Activated CD8-positive, alpha-beta memory T cell treated with anti-CD3 and anti-CD28 coated beads for 36 hours (primary cell): Measurements from ENCODE around the gene ZEB2. TPM values are rescaled to one million over a fixed set of nuclear protein-coding genes. Genes with fewer than 3 reads are reported as not detected.

Experiments used
- CTCF ChIA-PET: fragments of 350-600 bp; sonication (Branson Sonifier 250); formaldehyde crosslinking; loops from one replicate; lab custom pipeline; 2021; ENCODE audit warnings: antibody characterized with exemption; lab: Charles Lee
- POLR2A ChIA-PET: fragments of 350-600 bp; sonication (Branson Sonifier 250); formaldehyde crosslinking; loops from one replicate; lab custom pipeline; 2021; ENCODE audit warnings: antibody characterized with exemption; lab: Charles Lee
- total RNA-seq, 2 experiments: library from RNA; stranded (reverse); gene quantifications; one replicate each; pipeline ENCODE4 v1.2.3, GENCODE V29; 2021

ZEB2 gene
- total RNA-seq, 2 experiments from 2014 or later, result 35.0 to 37.2 TPM

GRCh38 chr2:144533221-144533620, 13.3 kb upstream of the ZEB2 start:
- ChIA-PET CTCF (interaction anchor here (1.4 kb wide), 1 partner anchor 14 kb away, joined by 3 read pairs; the partner anchor contains the start of gene ZEB2), POLR2A (no interaction called here)

DNA sequence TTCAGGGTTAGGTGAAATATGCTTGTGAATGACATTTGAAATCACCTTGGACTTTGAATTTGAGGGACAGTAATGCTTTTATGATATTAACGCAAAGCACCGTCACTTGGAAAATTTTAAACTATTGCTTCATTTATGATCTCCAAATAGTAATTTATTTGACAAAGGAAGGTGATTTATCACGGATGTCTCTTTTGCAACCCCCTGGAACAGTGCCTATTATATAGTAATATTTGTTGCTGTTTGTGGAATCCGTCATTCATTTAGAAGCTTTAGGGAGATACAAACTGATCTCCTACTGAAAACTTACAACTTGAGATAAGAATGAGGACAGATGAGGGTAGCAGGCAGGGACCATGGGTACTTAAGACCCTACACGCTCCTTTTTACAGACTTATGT, 10.7 kb upstream of the ZEB2 start:
- CTCF ChIA-PET, result no interaction called here

GRCh38 chr2:144529841-144530240, 9.9 kb upstream of the ZEB2 start:
- ChIA-PET CTCF (interaction anchor here (0.6 kb wide), 1 partner anchor 60 kb away, joined by 4 read pairs; no protein-coding TSS in a partner anchor), POLR2A (interaction anchor here (0.6 kb wide), 1 partner anchor 457 kb away, joined by 4 read pairs; no protein-coding TSS in a partner anchor)

More for the DNA sequence above, 10.7 kb upstream of the ZEB2 start:
- POLR2A ChIA-PET, result no interaction called here

DNA sequence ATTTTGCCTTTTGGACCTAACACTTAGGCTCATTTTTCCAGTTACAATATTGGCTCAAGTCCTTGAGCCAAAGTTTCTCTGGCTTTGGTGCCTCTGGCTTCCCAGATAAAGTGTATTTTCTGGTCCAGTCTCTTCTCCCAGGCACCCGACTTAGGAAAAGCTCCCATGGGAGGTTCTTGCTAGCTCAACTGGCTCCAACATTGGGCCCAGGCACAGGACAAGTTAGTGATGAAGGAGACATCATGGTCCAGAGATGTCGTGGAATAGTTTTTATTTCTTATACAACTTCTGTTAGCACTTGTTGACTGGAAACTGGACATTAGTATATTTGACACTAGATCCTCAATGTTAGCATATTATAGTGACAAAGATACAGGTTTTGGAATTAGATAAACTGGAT, 8.2 kb upstream of the ZEB2 start:
- POLR2A ChIA-PET, result no interaction called here
- CTCF ChIA-PET, result interaction anchor here (0.7 kb wide), 1 partner anchor 38 kb away, joined by 5 read pairs; no protein-coding TSS in a partner anchor

DNA sequence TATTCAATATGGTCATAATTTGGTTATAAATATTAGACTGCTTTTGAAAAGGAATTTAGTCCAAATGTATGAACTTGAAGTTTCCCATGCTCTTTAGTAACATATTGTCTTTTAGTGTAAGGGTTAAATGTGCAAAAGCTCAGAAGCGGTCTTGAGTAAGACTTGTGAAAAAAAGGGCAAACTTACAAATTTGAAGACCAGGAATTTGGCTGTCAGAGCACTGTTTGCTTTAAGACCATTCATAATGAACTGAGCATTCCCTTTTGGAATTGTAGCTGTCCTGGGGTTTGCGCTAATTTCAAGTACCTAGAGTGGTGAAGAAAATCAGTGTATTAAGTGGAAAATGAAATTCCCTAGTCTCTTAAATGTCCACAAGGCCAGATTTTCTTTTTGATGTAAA, 6.9 kb upstream of the ZEB2 start:
- POLR2A ChIA-PET, result no interaction called here
- CTCF ChIA-PET, result no interaction called here

DNA sequence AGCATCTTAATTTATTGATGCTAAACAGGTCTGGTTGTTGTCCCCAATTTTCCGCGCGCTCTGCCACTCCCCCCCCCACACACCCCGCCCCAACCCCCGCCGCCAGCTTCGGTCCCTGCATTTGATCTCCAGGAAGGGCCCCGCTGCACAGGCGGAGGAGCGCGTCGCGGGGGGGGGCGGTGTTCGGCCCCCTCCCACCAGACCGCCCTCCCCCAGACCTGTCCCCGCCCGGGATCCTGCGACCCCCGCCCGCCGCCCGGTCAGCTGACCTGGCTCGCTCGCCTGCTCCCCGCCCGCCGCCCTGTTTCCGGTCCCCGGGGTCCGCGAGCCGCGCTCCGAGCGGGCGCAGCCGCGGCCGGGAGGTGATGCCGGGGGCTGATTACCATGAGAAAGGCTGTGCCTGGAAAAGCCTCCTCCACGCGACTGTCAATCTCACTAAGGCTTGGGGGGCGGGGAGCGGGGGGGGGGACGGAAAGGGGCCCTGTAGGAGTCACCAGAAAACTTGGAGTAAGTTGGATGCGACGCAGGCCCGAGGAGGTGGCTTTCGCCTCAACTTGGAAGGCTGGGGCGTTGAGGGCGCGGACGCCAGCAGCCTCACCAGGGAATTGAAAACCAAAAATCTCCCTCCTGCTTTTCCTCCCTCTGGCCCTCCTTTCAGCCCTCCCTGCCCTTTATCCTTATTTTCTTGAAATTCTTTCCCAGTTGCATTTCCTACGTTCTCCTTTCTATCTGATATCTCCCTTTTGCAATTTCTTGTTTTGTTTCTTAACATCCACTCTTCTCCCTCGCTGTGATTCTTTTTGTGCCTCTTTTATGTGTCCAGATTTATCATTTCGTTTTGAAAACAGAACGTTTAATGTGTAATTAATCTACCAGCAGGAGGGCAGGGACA, 4.4 kb upstream of the ZEB2 start:
- ChIA-PET CTCF (no interaction called here), POLR2A (interaction anchor here (0.6 to 0.7 kb wide), 2 partner anchors 9 to 93 kb away, joined by 4 read pairs; no protein-coding TSS in a partner anchor)

DNA sequence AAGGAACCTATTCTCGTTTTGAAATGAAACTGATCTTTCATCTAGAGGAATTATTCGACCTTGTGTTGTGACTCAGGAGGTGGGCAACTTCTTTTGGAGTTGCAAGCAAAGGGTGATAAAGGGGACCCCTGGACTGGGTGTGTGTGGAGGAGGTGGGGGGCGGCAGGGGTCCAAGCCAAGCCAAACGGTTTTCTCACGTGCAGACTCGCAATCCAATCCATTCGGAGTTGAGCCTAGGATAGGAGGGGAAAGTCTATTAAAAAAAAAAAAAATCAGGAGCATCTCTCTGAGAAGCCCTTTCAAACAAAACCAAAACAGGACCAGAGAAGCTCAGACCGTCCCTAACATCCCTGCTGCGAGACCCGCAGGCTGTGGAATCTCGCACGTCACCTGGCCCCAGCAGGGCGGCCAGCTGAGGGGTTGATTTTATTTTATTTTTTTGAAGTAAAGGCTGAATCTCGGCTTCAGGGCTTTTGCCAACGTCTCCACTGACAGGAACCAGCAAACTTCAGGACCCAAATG, 3.7 kb upstream of the ZEB2 start:
- POLR2A ChIA-PET, result interaction anchor here (0.6 to 0.7 kb wide), 3 partner anchors 8 to 1056 kb away, joined by 3 to 21 read pairs (median 4); no protein-coding TSS in a partner anchor
- CTCF ChIA-PET, result no interaction called here

DNA sequence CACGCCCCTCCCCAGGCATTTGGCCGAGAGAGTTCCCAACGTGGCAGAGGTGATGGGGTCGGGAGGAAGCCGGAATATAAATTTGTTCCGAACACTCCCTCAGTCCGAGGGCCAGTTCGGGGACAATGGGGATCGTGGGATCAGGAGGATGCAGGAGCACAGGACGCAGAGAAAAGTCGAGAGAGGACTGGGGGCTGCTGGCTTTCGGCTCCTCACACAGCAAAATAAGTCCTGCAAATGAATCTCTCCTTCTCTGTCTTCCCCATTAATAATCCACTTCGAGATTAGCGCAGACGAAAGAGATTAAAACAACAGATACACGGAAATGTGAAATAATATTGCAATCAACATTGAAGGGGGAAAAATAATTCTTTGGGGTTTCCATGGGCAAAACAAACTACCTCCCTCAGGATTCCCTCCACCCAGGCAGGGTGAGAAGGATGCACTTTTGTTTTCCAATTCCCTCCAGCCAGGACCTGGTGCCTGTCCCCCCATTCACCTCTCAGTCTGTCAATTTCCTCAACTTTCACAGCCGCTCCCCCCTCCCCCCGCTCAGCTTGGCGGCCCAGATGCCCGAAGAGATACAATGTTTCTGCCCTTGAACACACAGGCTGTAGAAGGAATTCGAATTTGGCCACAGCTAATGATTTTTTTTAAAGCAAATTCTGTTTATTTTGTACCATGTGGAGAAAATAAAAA, 3.1 kb upstream of the ZEB2 start:
- ChIA-PET POLR2A (interaction anchor here (0.6 kb wide), 2 partner anchors 719 to 1055 kb away, joined by 3 to 21 read pairs; no protein-coding TSS in a partner anchor), CTCF (no interaction called here)

DNA sequence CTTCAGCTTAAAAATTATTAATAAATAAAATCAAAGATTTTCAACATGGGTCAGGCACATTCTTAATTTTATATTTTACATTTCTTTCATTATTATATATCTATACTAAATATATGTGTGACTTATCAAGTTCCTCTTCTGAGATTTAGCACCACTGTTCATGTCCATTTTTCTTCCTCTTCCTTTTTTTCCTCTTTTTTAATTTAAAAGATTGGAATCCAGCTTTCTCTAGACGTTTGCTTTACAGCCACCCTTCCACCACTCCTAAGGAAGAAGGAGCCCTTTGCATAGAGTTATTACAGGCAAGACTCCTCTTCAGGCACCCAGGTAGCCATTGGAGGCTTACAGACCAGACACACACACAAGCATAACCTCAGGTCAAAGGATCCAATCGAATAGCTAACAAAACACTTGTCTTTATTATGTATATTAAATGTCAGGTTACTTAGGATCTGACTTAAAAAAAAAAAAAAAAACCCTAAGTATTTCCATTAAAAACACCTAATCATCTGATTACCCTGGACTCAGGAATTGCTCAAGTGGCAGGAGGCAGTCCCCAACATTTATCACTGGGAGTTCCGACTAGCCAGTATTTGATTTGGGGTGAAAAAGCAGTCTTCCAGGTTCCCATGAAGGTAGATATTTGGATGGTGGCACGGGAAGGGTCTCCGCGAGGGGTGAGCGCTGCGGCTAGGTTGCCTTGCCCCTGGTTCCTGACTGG, 2.4 kb upstream of the ZEB2 start:
- ChIA-PET POLR2A (no interaction called here), CTCF (no interaction called here)

GRCh38 chr2:144521686-144522085, 1.8 kb upstream of the ZEB2 start:
- ChIA-PET POLR2A (no interaction called here), CTCF (no interaction called here)

- POLR2A ChIA-PET, result no interaction called here
- CTCF ChIA-PET, result no interaction called here
Observed at GRCh38 chr2:144520756-144521487, 1.0 kb upstream of the ZEB2 start.

GRCh38 chr2:144519597-144519933, 354 bp downstream of the ZEB2 start:
- ChIA-PET CTCF (interaction anchor here (1.2 to 1.4 kb wide), 2 partner anchors 9 to 13 kb away, joined by 3 read pairs; no protein-coding TSS in a partner anchor), POLR2A (no interaction called here)

GRCh38 chr2:144518748-144519596, 947 bp downstream of the ZEB2 start:
- ChIA-PET CTCF (interaction anchor here (1.2 to 1.4 kb wide), 2 partner anchors 8 to 14 kb away, joined by 3 read pairs; no protein-coding TSS in a partner anchor), POLR2A (no interaction called here)

DNA sequence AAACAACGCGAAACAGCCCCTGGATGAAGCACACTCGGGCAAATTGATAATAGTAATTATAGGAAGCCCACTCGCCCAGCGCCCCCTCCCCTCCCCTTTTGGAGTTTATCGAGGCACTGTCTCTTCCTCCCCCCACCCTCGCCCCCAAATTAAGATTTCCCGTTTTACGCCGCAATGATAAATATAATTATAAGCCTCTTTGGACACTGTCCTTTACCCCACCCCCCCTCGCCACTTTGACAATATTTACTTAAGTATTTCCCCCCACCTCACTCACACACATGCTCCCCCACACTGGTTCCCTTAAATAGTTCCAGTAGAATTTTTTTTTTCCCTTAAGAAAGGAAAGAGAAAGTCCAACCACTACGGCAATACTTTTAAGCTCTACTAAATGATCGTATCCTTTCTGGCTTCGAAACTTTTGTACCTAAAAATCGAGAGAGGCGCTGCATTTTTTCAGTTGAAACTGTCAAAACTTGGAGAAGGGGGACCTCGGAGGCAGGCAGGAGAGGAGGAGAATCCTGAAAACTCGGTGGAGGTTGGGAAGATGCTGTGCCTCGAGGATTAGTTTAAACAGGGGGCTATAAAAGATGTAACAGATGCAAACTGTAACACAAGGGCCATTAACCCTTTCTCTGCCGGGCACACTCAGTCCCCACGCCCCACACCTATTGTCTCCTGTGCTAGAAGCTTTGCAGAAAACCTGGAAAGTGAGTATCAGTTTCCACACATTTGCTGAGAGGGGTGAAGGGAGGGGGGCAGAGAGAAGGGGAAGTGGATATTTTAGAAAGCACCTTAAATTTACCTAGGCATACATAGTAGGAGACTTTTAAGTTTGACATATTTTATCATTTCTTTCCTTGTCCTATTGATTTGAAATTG, 1.8 kb downstream of the ZEB2 start:
- ChIA-PET CTCF (interaction anchor here (1.4 kb wide), 1 partner anchor 14 kb away, joined by 3 read pairs; no protein-coding TSS in a partner anchor), POLR2A (interaction anchor here (0.6 kb wide), 1 partner anchor 603 kb away, joined by 4 read pairs; no protein-coding TSS in a partner anchor)

- CTCF ChIA-PET, result no interaction called here
- POLR2A ChIA-PET, result no interaction called here
Observed at GRCh38 chr2:144516981-144517865, 2.7 kb downstream of the ZEB2 start.
